Suprapubic skin (tissue), 4 donors: ENCODE results near the gene HEXA. TPM values are rescaled to one million over a fixed set of nuclear protein-coding genes. Genes with fewer than 3 reads are reported as not detected.
"Not testable (repeated sequence)": the region's sequence is repeated elsewhere in the genome, so short reads cannot be mapped to it uniquely, and the experiment has no call there.

Source experiments
- DNase-seq, 2 donors: peaks; one replicate each; pipeline ENCODE4 v3.0.0-alpha.2; 2019; ENCODE audit warnings: low spot score in 2 of 2
- H3K27ac ChIP-seq: fragments of 200-600 bp; sonication (generic); one replicate; pipeline ENCODE4 v1.5.1; 2019
- H3K27me3 ChIP-seq: fragments of 200-600 bp; sonication (generic); one replicate; pipeline ENCODE4 v1.5.1; 2019
- H3K36me3 ChIP-seq: fragments of 200-600 bp; sonication (generic); one replicate; pipeline ENCODE4 v1.5.1; 2019
- H3K4me1 ChIP-seq: fragments of 200-600 bp; sonication (generic); one replicate; pipeline ENCODE4 v1.5.1; 2019
- H3K4me3 ChIP-seq: fragments of 200-600 bp; sonication (generic); one replicate; pipeline ENCODE4 v1.5.1; 2019; ENCODE audit warnings: mild to moderate bottlenecking
- H3K9me3 ChIP-seq: fragments of 200-600 bp; sonication (generic); one replicate; pipeline ENCODE4 v1.5.1; 2019
- EP300 ChIP-seq: sonication (generic); formaldehyde crosslinking; IDR thresholded peaks from one replicate; pipeline ENCODE4 v1.6.1; 2017; ENCODE audit warnings: antibody characterized with exemption
- POLR2A ChIP-seq, 2 donors: fragments of 450-650 bp; IDR thresholded peaks; one replicate each; pipeline ENCODE4 v1.6.1; 2017; ENCODE audit warnings: antibody characterized with exemption in 2 of 2, mild to moderate bottlenecking in 2 of 2, moderate library complexity in 2 of 2
- POLR2AphosphoS5 ChIP-seq, 3 donors: sonication (generic); formaldehyde crosslinking; IDR thresholded peaks; one replicate each; pipeline ENCODE4 v1.6.1; 2017; ENCODE audit warnings: antibody characterized with exemption in 3 of 3
- WGBS: methylation state at CpG from one replicate; pipeline ENCODE4 v1.1.5; 2018; 5-methylcytosine and 5-hydroxymethylcytosine counted together
- total RNA-seq, 4 donors: library from RNA; depleted of rRNA; stranded (reverse); fragments of >200 nt; gene quantifications; one replicate each; pipeline ENCODE4 v1.1.0, GENCODE V29; 2016
- TF ChIP-seq, protein P1 (sequence below), 2 donors: fragments of 200-600 bp in 1 of 2; fragments of 450-650 bp in 1 of 2; sonication (generic) in 1 of 2; IDR thresholded peaks; one replicate each; pipeline ENCODE4 v1.5.1; 2016 to 2019; ENCODE audit warnings: antibody characterized with exemption in 2 of 2, mild to moderate bottlenecking in 1 of 2, moderate library complexity in 1 of 2

The HEXA gene
- total RNA-seq, 4 donors from 2014 or later: 34.8 to 60.2 (median 45.8) TPM

DNA sequence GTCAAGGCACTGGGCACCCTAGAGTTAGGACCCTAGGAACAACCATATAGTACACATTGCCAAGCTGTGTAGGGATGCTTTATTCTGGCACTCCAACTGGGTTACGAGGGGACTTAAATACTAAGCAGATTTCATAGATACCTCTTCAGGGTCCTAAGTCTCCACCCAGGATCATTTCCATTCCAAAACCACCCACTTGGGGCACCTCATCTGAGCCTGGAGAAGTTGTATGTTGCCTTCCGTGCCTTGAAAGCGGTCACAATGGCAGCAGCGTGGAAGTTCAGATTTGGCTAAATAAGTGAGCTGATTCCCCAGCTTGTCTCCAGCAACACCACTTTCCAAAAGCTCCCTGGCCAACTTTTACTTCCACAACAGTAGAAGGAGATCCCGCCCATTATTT is 26.9 kb upstream of the HEXA start:
- 78% methylated on average over 5 of the region's 5 CpGs for WGBS
- Histone ChIP-seq H3K36me3 (no peaks in the 10 kb centered on the region), H3K9me3 (no peaks in the 10 kb centered on the region), H3K27ac (no peak overlapping the region), H3K4me1 (no peaks in the 10 kb centered on the region), H3K4me3 (no peak overlapping the region), H3K27me3 (peaks cover 18% of the 10 kb centered on the region)
- no peak for DNase-seq
- TF ChIP-seq, protein P1, sequence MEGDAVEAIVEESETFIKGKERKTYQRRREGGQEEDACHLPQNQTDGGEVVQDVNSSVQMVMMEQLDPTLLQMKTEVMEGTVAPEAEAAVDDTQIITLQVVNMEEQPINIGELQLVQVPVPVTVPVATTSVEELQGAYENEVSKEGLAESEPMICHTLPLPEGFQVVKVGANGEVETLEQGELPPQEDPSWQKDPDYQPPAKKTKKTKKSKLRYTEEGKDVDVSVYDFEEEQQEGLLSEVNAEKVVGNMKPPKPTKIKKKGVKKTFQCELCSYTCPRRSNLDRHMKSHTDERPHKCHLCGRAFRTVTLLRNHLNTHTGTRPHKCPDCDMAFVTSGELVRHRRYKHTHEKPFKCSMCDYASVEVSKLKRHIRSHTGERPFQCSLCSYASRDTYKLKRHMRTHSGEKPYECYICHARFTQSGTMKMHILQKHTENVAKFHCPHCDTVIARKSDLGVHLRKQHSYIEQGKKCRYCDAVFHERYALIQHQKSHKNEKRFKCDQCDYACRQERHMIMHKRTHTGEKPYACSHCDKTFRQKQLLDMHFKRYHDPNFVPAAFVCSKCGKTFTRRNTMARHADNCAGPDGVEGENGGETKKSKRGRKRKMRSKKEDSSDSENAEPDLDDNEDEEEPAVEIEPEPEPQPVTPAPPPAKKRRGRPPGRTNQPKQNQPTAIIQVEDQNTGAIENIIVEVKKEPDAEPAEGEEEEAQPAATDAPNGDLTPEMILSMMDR (IDR thresholded peaks at IDR 0.05): no peak
- TF ChIP-seq EP300 (no peak), POLR2AphosphoS5 (IDR thresholded peaks at IDR 0.05) (no peak), POLR2A (IDR thresholded peaks at IDR 0.05) (no peak)

DNA sequence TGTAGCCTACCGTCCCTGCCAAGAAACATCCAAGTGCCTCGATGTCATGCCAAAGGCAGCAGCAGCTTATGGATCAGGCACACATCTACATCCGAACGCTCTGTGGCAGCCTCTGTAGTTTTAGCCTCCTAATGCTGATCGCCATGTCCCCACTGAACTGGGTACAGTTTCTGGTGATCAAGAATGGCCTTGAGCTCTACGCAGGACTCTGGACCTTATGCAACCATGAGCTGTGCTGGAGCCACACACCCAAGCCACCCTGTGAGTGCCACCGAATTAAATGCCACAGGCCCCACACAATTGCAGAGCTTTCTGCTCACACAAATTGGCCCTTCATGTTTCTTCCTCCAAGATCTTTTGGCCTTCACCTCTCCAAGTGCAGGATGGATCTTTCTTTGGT is 22.8 kb upstream of the HEXA start:
- TF ChIP-seq POLR2AphosphoS5 (IDR thresholded peaks at IDR 0.05): no peak
- TF ChIP-seq, protein P1 (IDR thresholded peaks at IDR 0.05): no peak
- no peak for TF ChIP-seq EP300
- TF ChIP-seq POLR2A (IDR thresholded peaks at IDR 0.05): no peak
- DNase-seq: no peak
- Histone ChIP-seq H3K4me3 (no peak overlapping the region), H3K36me3 (no peaks in the 10 kb centered on the region), H3K4me1 (no peaks in the 10 kb centered on the region), H3K27me3 (peaks cover 5% of the 10 kb centered on the region), H3K27ac (no peak overlapping the region), H3K9me3 (no peaks in the 10 kb centered on the region)
- 87% methylated on average over 7 of the region's 7 CpGs for WGBS

DNA sequence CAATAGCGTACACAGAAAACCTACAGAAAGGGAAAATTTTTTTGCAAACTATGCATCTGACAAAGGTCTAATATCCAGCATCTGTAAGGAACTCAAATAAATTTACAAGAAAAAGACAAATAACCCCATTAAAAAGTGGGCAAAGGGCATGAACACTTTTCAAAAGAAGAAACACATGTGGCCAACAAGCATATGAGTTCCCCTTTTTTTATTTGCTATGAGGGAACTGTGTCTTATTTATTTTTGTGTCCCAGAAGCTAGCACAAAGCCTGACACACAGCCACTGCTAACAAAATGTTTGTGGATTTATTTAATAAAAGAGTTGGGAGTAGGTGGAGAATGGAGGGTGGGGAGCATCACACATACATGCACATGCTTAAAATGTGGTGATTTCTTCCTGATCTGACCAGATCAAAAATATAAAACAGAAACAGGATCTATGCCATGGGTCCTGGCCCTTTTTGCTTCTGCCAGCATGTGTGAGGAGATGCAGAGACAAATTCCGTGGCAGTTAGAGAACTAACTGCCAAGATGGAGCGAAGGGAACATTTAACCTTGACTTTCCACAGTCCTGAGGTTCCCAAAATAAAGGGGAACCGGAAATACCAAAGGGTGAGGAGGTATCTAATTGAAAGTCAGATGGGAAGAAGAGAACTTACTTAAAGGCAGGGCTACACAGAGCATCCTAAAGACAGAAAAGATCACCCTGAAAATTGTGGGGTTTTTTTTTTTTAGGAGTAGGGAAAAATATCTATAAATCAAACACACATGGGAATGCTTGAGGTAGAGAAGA is 22.2 kb upstream of the HEXA start, which contains the start of gene TMEM202:
Gene TMEM202, plus strand, starts transcription at position 510 of the 793 bp plus-strand sequence. Its CDS starts 22 bp downstream, at position 532.
- Histone ChIP-seq H3K4me1 (no peaks in the 10 kb centered on the region), H3K27ac (no peak within 1 kb of the TSS), H3K9me3 (no peaks in the 10 kb centered on the region), H3K27me3 (peaks cover 4% of the 10 kb centered on the region), H3K36me3 (no peaks in the 10 kb centered on the region), H3K4me3 (no peak within 1 kb of the TSS)
- 68% methylated on average over 4 of the region's 4 CpGs for WGBS
- TF ChIP-seq POLR2AphosphoS5 (IDR thresholded peaks at IDR 0.05) (no peak), EP300 (no peak), POLR2A (IDR thresholded peaks at IDR 0.05) (no peak)
- TF ChIP-seq, protein P1 (IDR thresholded peaks at IDR 0.05): no peak
- DNase-seq: no peak

DNA sequence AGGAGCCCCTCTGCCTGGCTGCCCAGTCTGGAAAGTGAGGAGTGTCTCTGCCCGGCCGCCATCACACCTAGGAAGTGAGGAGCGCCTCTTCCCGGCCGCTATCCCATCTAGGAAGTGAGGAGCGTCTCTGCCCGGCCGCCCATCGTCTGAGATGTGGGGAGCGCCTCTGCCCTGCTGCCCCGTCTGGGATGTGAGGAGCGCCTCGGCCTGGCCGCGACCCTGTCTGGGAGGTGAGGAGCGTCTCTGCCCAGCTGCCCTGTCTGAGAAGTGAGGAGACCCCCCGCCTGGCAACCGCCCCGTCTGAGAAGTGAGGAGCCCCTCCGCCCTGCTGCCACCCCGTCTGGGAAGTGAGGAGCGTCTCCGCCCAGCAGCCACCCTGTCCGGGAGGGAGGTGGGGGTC is 20.5 kb upstream of the HEXA start:
- H3K27me3 ChIP-seq, H3K36me3 ChIP-seq, H3K9me3 ChIP-seq, H3K4me1 ChIP-seq, H3K4me3 ChIP-seq, DNase-seq, H3K27ac ChIP-seq: not testable (repeated sequence)
- WGBS: no CpG with 5 or more reads among the region's 24 CpGs

DNA sequence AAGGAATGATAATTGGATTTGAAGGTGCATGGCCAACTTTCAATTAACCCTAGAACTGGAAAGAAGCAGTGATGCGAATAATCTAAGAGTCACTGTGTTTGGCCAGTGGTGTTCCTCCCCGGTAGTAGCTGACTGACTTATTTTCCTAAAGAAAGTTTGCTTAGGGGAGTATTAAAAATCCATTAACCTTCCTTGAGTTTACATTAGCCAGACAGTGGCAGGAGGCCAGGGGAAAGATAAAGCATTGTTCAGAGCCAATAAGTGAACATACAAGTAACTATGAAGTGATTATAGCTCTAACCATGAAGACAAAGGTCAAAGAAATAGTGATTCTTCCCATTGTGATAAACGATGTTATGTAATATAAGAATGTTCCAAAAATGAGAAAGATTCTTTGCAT is 13.4 kb upstream of the HEXA start:
- Histone ChIP-seq H3K9me3 (no peaks in the 10 kb centered on the region), H3K27ac (no peak overlapping the region), H3K4me1 (no peaks in the 10 kb centered on the region), H3K4me3 (no peak overlapping the region), H3K27me3 (peaks cover 4% of the 10 kb centered on the region), H3K36me3 (no peaks in the 10 kb centered on the region)
- TF ChIP-seq EP300 (no peak), POLR2AphosphoS5 (IDR thresholded peaks at IDR 0.05) (no peak), POLR2A (IDR thresholded peaks at IDR 0.05) (no peak)
- TF ChIP-seq, protein P1 (IDR thresholded peaks at IDR 0.05): no peak
- WGBS: 83% methylated on average over 3 of the region's 3 CpGs
- no peak for DNase-seq
